Left hindlimb (tissue), 1 donor: ENCODE measurements around the gene SALL1.

Experiments
- DNase-seq: peaks from one replicate; pipeline ENCODE4 v3.0.0-alpha.2; 2018

SALL1 gene

GRCh38 chr16:51139568-51139967, 11.5 kb downstream of the SALL1 start:
- no peak for DNase-seq

- DNase-seq = no peak
Measured at GRCh38 chr16:51138178-51138577, 12.9 kb downstream of the SALL1 start.

DNA sequence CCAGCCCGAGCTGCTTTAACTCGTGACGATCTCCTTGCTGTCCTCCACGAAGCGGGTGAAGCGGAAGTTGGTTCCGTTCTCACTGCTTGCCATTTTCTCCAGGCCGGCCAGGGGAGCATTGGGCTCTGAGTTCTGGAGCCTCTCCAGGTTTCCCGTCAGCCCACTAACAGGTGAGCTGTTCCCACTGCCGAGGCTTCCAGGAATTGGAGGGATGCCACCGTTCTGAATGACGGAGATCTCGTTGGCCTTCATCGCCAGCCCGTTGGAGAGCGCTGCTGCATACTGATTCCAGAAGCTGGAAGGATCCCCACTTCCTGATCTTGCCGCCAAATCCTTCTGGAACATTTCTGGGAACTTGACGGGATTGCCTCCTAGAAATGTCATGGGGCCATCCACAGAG, 14.0 kb downstream of the SALL1 start:
- no peak for DNase-seq

GRCh38 chr16:51134876-51135275, 16.2 kb downstream of the SALL1 start:
- no peak for DNase-seq

DNA sequence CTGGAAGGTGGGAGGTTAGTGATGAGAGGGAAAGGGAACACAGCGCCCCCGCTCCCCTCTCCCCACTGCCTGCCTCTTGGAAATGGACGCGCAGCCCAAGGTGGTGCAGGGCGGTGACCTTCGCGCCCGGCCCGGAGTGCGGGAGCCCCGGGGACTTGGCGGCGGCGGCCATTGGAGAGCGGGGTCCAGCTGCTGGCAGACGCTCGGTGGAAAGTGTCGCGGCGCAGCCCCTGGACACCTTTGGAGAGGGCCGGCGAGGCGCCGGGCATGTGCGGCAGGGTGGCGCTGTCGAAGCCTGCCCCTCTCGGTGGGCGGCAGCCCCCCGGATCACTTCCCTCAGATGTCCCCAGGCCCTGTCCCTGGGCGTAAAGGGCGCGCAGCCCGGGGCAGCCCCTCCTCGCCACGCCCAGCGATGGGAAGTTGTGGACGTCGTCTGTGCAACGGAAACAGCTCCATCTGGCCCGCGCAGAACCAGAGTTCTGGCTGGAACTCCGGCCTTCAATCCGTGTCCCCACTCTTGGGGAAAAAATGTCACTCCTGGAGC, 16.7 kb downstream of the SALL1 start:
- no peak for DNase-seq

- no peak for DNase-seq
Measured at GRCh38 chr16:51133688-51134087, 17.4 kb downstream of the SALL1 start.

GRCh38 chr16:51133183-51133582, 17.9 kb downstream of the SALL1 start:
- no peak for DNase-seq

- DNase-seq = no peak
Measured at GRCh38 chr16:51132490-51133115, 18.5 kb downstream of the SALL1 start.

DNA sequence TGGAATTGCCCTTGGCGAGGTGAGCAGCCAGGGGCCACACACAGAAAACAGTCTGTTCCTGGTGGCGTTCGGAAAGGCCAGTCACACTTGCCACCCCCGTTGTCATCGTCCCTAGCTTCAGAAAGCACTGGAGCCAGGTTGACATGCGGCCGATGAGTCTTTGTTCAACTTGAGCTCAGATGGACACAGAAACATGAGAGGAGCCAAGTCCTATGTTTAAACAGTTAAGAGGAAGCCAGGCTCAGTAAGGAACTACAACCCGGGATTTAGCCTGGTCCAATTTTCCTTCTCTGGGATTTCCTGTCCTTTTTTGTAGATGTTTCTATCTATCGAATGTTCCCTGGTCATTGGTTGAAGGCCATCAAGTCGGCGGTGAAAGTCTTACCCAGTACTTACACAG, 19.5 kb downstream of the SALL1 start:
- DNase-seq = no peak

DNA sequence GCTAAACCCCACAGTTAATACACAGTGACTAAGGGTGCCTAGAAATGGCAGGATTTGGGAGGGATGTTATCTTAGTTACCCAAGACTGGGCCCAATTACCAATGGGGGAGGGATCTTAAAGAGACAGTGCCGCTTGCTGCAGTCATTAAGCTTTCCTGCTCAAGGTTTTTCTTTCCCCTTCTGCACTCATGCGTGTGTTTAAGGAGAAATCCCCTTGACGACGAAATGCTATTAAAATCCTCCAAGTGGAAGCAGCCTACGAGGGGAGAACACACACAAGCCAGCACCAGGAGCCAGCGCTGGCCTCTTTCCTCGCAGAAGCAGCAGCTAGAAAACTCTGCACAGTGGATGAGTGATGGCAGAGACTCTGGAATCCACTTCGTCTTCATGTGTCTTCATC, 22.0 kb downstream of the SALL1 start:
- DNase-seq = no peak

DNA sequence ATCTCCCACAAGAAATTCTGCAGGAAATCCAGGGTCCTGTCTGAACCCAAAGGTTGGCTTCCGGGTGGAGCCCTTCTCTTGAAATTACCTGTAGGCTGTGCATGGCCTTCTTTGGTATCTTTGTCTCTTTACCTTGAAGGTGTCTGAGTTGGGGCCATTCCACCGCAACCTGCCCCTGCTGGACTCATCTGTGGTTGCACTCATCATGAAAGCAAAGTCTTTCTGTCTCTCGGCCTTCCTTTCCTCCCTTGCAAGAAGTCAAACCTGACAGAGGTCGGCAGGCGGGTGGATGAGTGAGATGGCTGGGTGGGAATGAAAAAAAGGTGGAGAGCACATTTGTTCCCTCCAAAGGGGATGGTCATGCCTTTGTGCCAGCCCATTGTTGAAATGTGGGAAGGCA, 25.1 kb downstream of the SALL1 start:
- DNase-seq = no peak

DNA sequence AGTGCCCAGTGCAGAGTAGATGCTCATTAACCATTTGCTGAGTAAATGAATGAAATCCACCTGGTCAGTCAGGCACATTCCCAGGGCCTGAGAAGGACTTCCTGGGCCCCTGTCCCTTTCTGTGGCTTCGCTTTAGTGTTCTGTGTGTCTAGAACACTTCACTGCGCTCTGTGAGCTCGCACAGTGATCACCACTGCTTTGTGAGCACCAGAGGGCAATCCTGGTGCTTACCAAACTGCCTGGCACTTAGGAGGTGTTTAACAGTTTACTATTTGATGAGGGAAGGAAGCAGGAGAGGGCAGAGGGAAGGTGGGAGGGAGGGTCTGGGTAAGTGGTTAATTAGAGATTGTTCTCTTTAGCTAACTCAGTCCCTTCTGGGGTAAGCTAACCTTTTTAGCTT, 26.2 kb downstream of the SALL1 start:
- DNase-seq = no peak

- no peak for DNase-seq
Measured at GRCh38 chr16:51121850-51122249, 29.2 kb downstream of the SALL1 start.

DNA sequence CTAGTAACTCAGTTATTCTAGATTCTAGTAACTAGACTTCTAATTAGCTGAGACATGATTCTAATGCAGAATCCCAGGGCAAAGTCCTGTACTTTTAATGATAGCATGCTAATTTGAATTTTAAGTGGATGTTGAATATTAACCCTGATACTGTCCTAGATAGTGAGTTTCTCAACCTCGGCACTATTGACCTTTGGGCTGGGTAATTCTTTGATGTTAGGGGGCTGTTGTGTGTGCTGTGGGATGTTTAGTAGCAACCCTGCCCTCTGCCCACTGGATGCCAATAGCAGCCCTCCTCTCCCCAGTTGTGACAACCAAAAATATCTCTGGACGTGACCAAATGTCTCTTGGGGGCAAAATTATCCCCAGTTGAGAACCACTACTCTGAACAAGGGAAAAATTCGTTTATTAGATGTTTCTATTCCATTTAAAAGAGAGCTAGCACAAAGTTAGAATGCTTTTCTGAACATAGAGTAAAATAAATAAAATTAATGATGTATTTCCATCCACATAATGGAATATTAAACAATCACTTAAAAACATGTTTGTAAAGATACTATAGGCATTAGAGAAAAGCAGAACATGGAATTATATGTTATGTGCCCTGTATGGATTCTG, 30.2 kb downstream of the SALL1 start:
- DNase-seq = no peak

GRCh38 chr16:51119973-51120729, 30.9 kb downstream of the SALL1 start:
- DNase-seq = no peak

- DNase-seq = no peak
Measured at GRCh38 chr16:51119556-51119955, 31.5 kb downstream of the SALL1 start.

GRCh38 chr16:51116353-51116752, 34.7 kb downstream of the SALL1 start:
- DNase-seq = no peak

GRCh38 chr16:51114382-51114781, 36.7 kb downstream of the SALL1 start:
- DNase-seq = no peak

DNA sequence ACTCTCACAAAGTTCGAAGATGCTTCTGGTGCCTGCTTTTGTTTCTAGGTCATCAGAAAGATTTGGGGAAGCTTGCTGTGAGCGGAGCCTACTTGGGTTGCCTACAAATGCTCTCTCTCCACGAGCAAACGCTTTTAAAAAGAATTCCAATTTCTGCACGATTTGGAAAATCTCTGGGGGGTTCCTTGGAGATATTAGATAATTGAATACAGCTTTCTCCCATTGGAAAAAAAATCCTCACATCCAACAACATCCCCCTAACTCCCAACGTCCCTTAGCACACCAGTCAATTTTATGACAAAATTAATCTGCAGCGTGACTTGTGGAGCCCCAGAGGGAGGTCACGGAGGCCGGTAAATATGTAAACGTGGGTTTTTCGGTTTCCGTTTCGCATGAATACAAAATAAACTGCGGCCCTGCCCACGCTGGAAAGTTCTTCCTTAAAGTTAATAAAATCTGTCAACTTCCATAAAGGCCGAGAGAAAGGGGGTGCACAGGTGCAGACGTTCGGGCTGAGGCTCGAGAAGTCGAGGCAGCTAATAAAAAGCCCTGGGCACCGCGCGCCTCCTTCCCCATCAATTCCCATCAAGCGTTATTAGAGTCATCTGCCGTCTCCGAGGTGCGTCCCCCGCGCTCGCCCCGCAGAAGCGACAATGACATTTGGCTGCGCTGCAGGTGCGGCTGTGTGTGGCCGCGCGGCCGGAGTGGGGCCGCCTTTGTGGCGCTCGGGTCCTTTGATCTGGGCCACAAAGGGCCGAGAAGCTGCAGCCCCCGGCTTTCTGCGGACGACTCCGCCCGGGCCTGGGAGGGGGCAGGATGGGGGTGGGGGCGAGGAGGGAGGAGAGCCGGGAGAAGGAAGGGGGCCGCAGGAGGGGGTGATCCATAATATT, 37.6 kb downstream of the SALL1 start:
- no peak for DNase-seq

- no peak for DNase-seq
Measured at GRCh38 chr16:51112323-51112722, 38.7 kb downstream of the SALL1 start.

DNA sequence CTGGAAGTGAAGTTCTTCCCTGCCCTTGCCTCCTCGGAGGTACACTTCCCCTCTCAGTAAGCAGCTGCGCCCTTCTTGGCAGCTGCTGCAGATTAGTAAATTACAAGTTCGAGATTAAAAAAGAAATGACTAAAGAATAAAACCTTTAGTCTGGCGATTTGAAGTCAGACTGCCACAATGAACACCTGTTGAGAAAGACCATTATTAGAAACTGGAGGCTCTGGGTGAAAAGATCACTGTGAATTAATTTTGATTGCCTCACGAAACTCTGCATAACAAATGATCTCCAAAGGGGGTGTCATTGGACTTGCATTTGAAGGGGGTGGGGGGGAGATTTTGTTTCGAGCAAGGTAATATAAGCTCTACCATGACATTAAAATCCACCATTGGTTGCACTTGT, 39.3 kb downstream of the SALL1 start:
- no peak for DNase-seq

- no peak for DNase-seq
Measured at GRCh38 chr16:51110700-51111157, 40.3 kb downstream of the SALL1 start.

DNA sequence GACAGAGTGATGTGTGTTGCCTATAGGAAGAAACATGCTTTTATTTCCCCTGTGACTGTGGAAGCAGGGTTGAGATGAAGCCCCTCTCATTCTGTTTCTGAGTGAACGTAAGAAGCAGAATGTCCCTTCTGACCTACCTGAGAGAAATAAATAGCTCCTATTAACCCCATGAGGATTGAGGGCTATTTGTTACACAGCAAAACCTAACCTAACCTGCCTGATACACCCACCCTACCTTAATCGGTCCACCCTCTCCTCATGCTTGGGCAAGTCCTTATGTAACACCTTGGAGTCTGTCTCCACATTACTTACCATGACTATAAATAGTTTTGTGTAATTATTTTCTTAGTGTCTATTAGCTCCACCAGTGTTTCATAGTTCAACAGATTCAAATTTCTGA, 41.9 kb downstream of the SALL1 start:
- no peak for DNase-seq
